Astrocyte (in vitro differentiated cells and primary cell): ENCODE measurements around the gene CRNN. TPM values are rescaled to one million over a fixed set of nuclear protein-coding genes. Genes with fewer than 3 reads are reported as not detected.

Experiments
- DNase-seq: peaks from one replicate; pipeline ENCODE4 v3.0.0-alpha.2; 2010; ENCODE audit warnings: low read depth
- FAIRE-seq: peaks from 2 replicates; lab custom pipeline; 2011; peaks lifted over from hg19 to GRCh38; lab: Jason Lieb, UNC
- H2AFZ ChIP-seq: 2 replicates; pipeline ENCODE4 v1.6.0; 2012; ENCODE audit warnings: low read depth, low read length, inconsistent platforms
- H3K27ac ChIP-seq: 2 replicates; pipeline ENCODE4 v1.5.1; 2011; ENCODE audit warnings: low read depth, low read length, inconsistent platforms
- H3K27me3 ChIP-seq: 2 replicates; pipeline ENCODE4 v1.6.0; 2011; ENCODE audit warnings: low read length, inconsistent platforms; ENCODE audit not compliant: insufficient read depth
- H3K36me3 ChIP-seq: 2 replicates; pipeline ENCODE4 v1.5.1; 2011; ENCODE audit warnings: low read length, inconsistent platforms; ENCODE audit not compliant: insufficient read depth
- H3K4me1 ChIP-seq: 2 replicates; pipeline ENCODE4 v1.5.1; 2011; ENCODE audit warnings: low read length, inconsistent platforms; ENCODE audit not compliant: insufficient read depth
- H3K4me2 ChIP-seq: 2 replicates; pipeline ENCODE4 v1.6.0; 2012; ENCODE audit warnings: low read length, inconsistent platforms
- H3K4me3 ChIP-seq: 2 replicates; pipeline ENCODE4 v1.5.1; 2011; ENCODE audit warnings: low read depth, mild to moderate bottlenecking, low read length, inconsistent platforms; ENCODE audit not compliant: insufficient read depth
- H3K79me2 ChIP-seq: 2 replicates; pipeline ENCODE4 v1.6.0; 2012; ENCODE audit warnings: mild to moderate bottlenecking, low read length, inconsistent platforms; ENCODE audit not compliant: insufficient read depth
- H3K9ac ChIP-seq: 2 replicates; pipeline ENCODE4 v1.6.0; 2012; ENCODE audit warnings: mild to moderate bottlenecking, low read length, inconsistent platforms
- H3K9me3 ChIP-seq: 2 replicates; pipeline ENCODE4 v1.5.1; 2012; ENCODE audit warnings: low read depth, mild to moderate bottlenecking, low read length, inconsistent platforms; ENCODE audit not compliant: insufficient read depth
- H4K20me1 ChIP-seq: 2 replicates; pipeline ENCODE4 v1.6.0; 2012; ENCODE audit warnings: low read length, inconsistent platforms; ENCODE audit not compliant: insufficient read depth
- H3K27ac Mint-ChIP-seq: one replicate; pipeline ENCODE4 v1.8.0; 2021; ENCODE audit warnings: mild to moderate bottlenecking, mixed read lengths; ENCODE audit not compliant: unreplicated experiment
- H3K27me3 Mint-ChIP-seq: one replicate; pipeline ENCODE4 v1.8.0; 2021; ENCODE audit warnings: low read depth, mixed read lengths; ENCODE audit not compliant: unreplicated experiment
- H3K36me3 Mint-ChIP-seq: one replicate; pipeline ENCODE4 v1.8.0; 2021; ENCODE audit warnings: low read depth, mixed read lengths; ENCODE audit not compliant: unreplicated experiment
- H3K4me1 Mint-ChIP-seq: one replicate; pipeline ENCODE4 v1.8.0; 2021; ENCODE audit warnings: low read depth, mixed read lengths; ENCODE audit not compliant: unreplicated experiment
- H3K4me3 Mint-ChIP-seq: one replicate; pipeline ENCODE4 v1.8.0; 2021; ENCODE audit warnings: mild to moderate bottlenecking, moderate library complexity, mixed read lengths; ENCODE audit not compliant: unreplicated experiment
- H3K9me3 Mint-ChIP-seq: one replicate; pipeline ENCODE4 v1.8.0; 2021; ENCODE audit warnings: mild to moderate bottlenecking, mixed read lengths; ENCODE audit not compliant: unreplicated experiment
- EZH2 ChIP-seq: IDR thresholded peaks from 2 replicates; pipeline ENCODE4 v1.6.1; 2012; ENCODE audit warnings: mild to moderate bottlenecking, low read length, inconsistent platforms; ENCODE audit not compliant: insufficient read depth
- total RNA-seq: library from RNA; stranded (reverse); gene quantifications from 2 replicates; pipeline ENCODE4 v1.2.1, GENCODE V29; 2021
- TF ChIP-seq, protein P1 (sequence below): IDR thresholded peaks from 2 replicates; pipeline ENCODE4 v1.5.1; 2011; ENCODE audit warnings: low read depth, mild to moderate bottlenecking, inconsistent platforms, low read length, moderate library complexity; ENCODE audit not compliant: insufficient read depth

CRNN gene
- total RNA-seq, 1 donor from 2014 or later: not detected

DNA sequence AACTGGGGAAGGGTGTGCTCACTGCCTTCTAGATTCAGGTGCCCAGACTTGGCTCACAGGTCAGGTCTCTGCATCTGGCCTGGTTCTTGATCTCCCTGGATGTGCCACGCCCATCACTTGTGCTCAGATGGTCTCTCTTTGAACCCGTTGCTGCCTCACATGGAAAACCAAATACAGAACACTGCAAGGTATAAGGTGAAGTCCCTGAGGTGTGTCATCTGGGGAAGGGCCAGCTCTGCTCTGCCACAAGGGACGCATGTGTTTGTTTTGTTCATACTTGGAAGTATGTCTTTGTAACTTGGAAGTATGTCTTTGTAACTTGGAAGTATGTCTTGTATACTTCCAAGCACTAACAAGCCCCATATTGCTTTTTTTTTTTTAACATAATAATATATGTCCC lies 13.4 kb upstream of the CRNN start:
- H3K27ac Mint-ChIP-seq: no peak overlapping the region
- Histone ChIP-seq H3K4me1 (no peaks in the 10 kb centered on the region), H3K4me3 (no peak overlapping the region), H2AFZ (no peak overlapping the region), H3K4me2 (no peak overlapping the region), H3K27ac (no peak overlapping the region), H4K20me1 (no peaks in the 10 kb centered on the region), H3K36me3 (no peaks in the 10 kb centered on the region), H3K9ac (no peak overlapping the region), H3K79me2 (no peaks in the 10 kb centered on the region), H3K27me3 (no peaks in the 10 kb centered on the region), H3K9me3 (no peaks in the 10 kb centered on the region)
- peaks cover 11% of the 10 kb centered on the region for H3K9me3 Mint-ChIP-seq
- FAIRE-seq (no peak), DNase-seq (no peak)
- no peaks in the 10 kb centered on the region for H3K36me3 Mint-ChIP-seq
- TF ChIP-seq, protein P1, sequence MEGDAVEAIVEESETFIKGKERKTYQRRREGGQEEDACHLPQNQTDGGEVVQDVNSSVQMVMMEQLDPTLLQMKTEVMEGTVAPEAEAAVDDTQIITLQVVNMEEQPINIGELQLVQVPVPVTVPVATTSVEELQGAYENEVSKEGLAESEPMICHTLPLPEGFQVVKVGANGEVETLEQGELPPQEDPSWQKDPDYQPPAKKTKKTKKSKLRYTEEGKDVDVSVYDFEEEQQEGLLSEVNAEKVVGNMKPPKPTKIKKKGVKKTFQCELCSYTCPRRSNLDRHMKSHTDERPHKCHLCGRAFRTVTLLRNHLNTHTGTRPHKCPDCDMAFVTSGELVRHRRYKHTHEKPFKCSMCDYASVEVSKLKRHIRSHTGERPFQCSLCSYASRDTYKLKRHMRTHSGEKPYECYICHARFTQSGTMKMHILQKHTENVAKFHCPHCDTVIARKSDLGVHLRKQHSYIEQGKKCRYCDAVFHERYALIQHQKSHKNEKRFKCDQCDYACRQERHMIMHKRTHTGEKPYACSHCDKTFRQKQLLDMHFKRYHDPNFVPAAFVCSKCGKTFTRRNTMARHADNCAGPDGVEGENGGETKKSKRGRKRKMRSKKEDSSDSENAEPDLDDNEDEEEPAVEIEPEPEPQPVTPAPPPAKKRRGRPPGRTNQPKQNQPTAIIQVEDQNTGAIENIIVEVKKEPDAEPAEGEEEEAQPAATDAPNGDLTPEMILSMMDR: no peak
- TF ChIP-seq EZH2: no peak
- peaks cover 2% of the 10 kb centered on the region for H3K27me3 Mint-ChIP-seq
- no peaks in the 10 kb centered on the region for H3K4me1 Mint-ChIP-seq
- H3K4me3 Mint-ChIP-seq: no peak overlapping the region

GRCh38 chr1:152426731-152427130 lies 12.7 kb upstream of the CRNN start:
- peaks cover 2% of the 10 kb centered on the region for H3K27me3 Mint-ChIP-seq
- H3K9me3 Mint-ChIP-seq: peaks cover 11% of the 10 kb centered on the region
- H3K36me3 Mint-ChIP-seq: no peaks in the 10 kb centered on the region
- H3K79me2 ChIP-seq: no peaks in the 10 kb centered on the region
- H3K9me3 ChIP-seq: no peaks in the 10 kb centered on the region
- DNase-seq (no peak), FAIRE-seq (no peak)
- no peak overlapping the region for H2AFZ ChIP-seq
- H3K4me3 Mint-ChIP-seq: no peak overlapping the region
- no peak overlapping the region for H3K4me3 ChIP-seq
- H3K4me1 ChIP-seq: no peaks in the 10 kb centered on the region
- no peaks in the 10 kb centered on the region for H4K20me1 ChIP-seq
- H3K36me3 ChIP-seq: no peaks in the 10 kb centered on the region
- H3K4me2 ChIP-seq: no peak overlapping the region
- no peak overlapping the region for H3K27ac Mint-ChIP-seq
- TF ChIP-seq, protein P1: no peak
- no peak for TF ChIP-seq EZH2
- H3K9ac ChIP-seq: no peak overlapping the region
- no peaks in the 10 kb centered on the region for H3K27me3 ChIP-seq
- H3K4me1 Mint-ChIP-seq: no peaks in the 10 kb centered on the region
- no peak overlapping the region for H3K27ac ChIP-seq

GRCh38 chr1:152419917-152420316 lies 5.9 kb upstream of the CRNN start:
- Histone ChIP-seq H2AFZ (no peak overlapping the region), H3K9ac (no peak overlapping the region), H3K36me3 (no peaks in the 10 kb centered on the region), H3K4me1 (no peaks in the 10 kb centered on the region), H3K4me3 (no peak overlapping the region), H3K27ac (no peak overlapping the region), H4K20me1 (no peaks in the 10 kb centered on the region), H3K9me3 (no peaks in the 10 kb centered on the region), H3K4me2 (no peak overlapping the region), H3K27me3 (no peaks in the 10 kb centered on the region), H3K79me2 (no peaks in the 10 kb centered on the region)
- Mint-ChIP-seq H3K4me3 (no peak overlapping the region), H3K9me3 (peaks cover 11% of the 10 kb centered on the region), H3K27me3 (peaks cover 26% of the 10 kb centered on the region), H3K4me1 (no peaks in the 10 kb centered on the region), H3K27ac (no peak overlapping the region), H3K36me3 (no peaks in the 10 kb centered on the region)
- DNase-seq (no peak), FAIRE-seq (no peak)
- TF ChIP-seq, protein P1: no peak
- no peak for TF ChIP-seq EZH2
